Uterus (tissue), 2 donors: Measurements from ENCODE around the gene CD200R1.

Source experiments
- POLR2A ChIP-seq, 2 donors: fragments of 450-650 bp; IDR thresholded peaks; one replicate each; pipeline ENCODE4 v1.6.1; 2016; ENCODE audit warnings: antibody characterized with exemption in 2 of 2, mild to moderate bottlenecking in 1 of 2, moderate library complexity in 1 of 2
- TF ChIP-seq, protein P1 (sequence below), 4 experiments: fragments of 200-600 bp in 2 of 4; fragments of 450-650 bp in 2 of 4; sonication (generic) in 2 of 4; IDR thresholded peaks; one replicate each; pipeline ENCODE4 v1.5.1; 2016 to 2019; ENCODE audit warnings: antibody characterized with exemption in 4 of 4, mild to moderate bottlenecking in 2 of 4, moderate library complexity in 1 of 4

DNA sequence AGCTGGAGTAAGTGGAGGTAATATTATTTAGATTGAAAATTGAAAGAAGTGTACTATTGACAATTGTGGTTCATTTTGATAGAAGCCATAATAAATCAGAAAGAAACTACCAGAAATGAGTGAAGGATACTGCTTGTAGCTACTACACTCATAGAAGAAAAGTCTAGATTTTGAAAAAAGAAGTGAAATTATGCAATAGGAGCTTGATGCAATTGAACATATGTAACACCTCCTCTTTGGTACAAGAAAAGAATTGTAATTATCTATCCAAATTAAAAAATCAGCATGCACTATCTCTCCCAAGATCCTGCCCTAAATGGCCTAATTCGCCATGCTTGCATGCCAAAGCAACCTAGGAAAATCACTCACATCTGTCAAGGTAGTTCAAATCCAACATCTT is 77.1 kb downstream of the CD200R1 start:
- TF ChIP-seq, protein P1, sequence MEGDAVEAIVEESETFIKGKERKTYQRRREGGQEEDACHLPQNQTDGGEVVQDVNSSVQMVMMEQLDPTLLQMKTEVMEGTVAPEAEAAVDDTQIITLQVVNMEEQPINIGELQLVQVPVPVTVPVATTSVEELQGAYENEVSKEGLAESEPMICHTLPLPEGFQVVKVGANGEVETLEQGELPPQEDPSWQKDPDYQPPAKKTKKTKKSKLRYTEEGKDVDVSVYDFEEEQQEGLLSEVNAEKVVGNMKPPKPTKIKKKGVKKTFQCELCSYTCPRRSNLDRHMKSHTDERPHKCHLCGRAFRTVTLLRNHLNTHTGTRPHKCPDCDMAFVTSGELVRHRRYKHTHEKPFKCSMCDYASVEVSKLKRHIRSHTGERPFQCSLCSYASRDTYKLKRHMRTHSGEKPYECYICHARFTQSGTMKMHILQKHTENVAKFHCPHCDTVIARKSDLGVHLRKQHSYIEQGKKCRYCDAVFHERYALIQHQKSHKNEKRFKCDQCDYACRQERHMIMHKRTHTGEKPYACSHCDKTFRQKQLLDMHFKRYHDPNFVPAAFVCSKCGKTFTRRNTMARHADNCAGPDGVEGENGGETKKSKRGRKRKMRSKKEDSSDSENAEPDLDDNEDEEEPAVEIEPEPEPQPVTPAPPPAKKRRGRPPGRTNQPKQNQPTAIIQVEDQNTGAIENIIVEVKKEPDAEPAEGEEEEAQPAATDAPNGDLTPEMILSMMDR (IDR thresholded peaks at IDR 0.05) = no peak
- TF ChIP-seq POLR2A (IDR thresholded peaks at IDR 0.05) = no peak
